K562 (cell line): ENCODE data around the gene IFNGR2. TPM values are rescaled to one million over a fixed set of nuclear protein-coding genes. Genes with fewer than 3 reads are reported as not detected.

Experiments used
- ATAC-seq: fragments of 200-7000 bp; cut with Tn5 transposase; 3 replicates; pipeline ENCODE4 v1.9.1; 2020; ENCODE audit warnings: moderate library complexity
- BruUV-seq: library from RNA; stranded (reverse); fragments of 400-500 nt; replicated peaks from 2 replicates; lab custom pipeline; 2021; lab: Mats Ljungman, UMichigan
- CTCF ChIA-PET: fragments of 300-600 bp; formaldehyde crosslinking; extraction: SDS; loops from one replicate; lab custom pipeline; 2021; ENCODE audit warnings: low intra/inter-chr PET ratio; lab: Yijun Ruan, JAX
- POLR2A ChIA-PET: fragments of 300-600, 350-650 bp; sonication (Branson Sonifier 250); formaldehyde crosslinking; extraction: SDS; loops from one replicate; lab custom pipeline; 2021; ENCODE audit warnings: antibody characterized with exemption, inconsistent platforms; lab: Yijun Ruan, JAX
- DNase-seq, 4 experiments: peaks; one replicate each; pipeline versions ENCODE4 v3.0.0 to v3.0.0-alpha.2; 2011 to 2018; ENCODE audit warnings: low spot score in 3 of 4, mixed read lengths in 3 of 4; ENCODE audit errors: extremely low read depth in 1 of 4
- FAIRE-seq: peaks from 2 replicates; lab custom pipeline; 2011; peaks lifted over from hg19 to GRCh38; lab: Jason Lieb, UNC
- H2AFZ ChIP-seq: 2 replicates; pipeline ENCODE4 v1.6.0; 2011; ENCODE audit warnings: low read depth, low read length, control low read depth, inconsistent platforms
- H3K27ac ChIP-seq: fragments of 200-600 bp; 3 replicates; pipeline ENCODE4 v1.8.0; 2011; ENCODE audit warnings: low read depth, mild to moderate bottlenecking, control low read depth, inconsistent platforms, low read length, moderate library complexity, mixed read lengths; ENCODE audit errors: extremely low read depth
- H3K27me3 ChIP-seq, 2 experiments: fragments of 300-600 bp in 1 of 2; 2 replicates in 1 of 2; 3 replicates in 1 of 2; pipeline versions ENCODE4 v1.6.0 to v1.8.0; 2011; ENCODE audit warnings: inconsistent platforms in 2 of 2, low read length in 2 of 2, mild to moderate bottlenecking in 1 of 2, mixed read lengths in 1 of 2, moderate library complexity in 1 of 2; ENCODE audit not compliant: control insufficient read depth in 2 of 2, insufficient read depth in 2 of 2
- H3K36me3 ChIP-seq: fragments of 300-600 bp; 3 replicates; pipeline ENCODE4 v1.8.0; 2011; ENCODE audit warnings: mild to moderate bottlenecking, low read length, inconsistent platforms; ENCODE audit not compliant: control insufficient read depth, insufficient read depth
- H3K4me1 ChIP-seq, 2 experiments: fragments of 200-600 bp in 1 of 2; replicated peaks in 1 of 2; 2 replicates in 1 of 2; 3 replicates in 1 of 2; pipeline versions ENCODE4 v1.5.1 to v1.8.0; 2011; ENCODE audit warnings: inconsistent platforms in 2 of 2, low read length in 2 of 2, mild to moderate bottlenecking in 1 of 2, mixed read lengths in 1 of 2, moderate library complexity in 1 of 2; ENCODE audit not compliant: control insufficient read depth in 2 of 2, insufficient read depth in 2 of 2
- H3K4me2 ChIP-seq: 2 replicates; pipeline ENCODE4 v1.6.1; 2011; ENCODE audit warnings: low read length, control low read depth, inconsistent platforms, mixed read lengths; ENCODE audit not compliant: insufficient read depth
- H3K4me3 ChIP-seq: fragments of 200-600 bp; sonication (generic), shearing (Covaris generic); 2 replicates; pipeline ENCODE4 v1.5.1; 2016; ENCODE audit warnings: control low read depth, inconsistent platforms
- H3K79me2 ChIP-seq: fragments of 200-600 bp; 3 replicates; pipeline ENCODE4 v1.8.0; 2011; ENCODE audit warnings: low read length, inconsistent platforms; ENCODE audit not compliant: control insufficient read depth, insufficient read depth
- H3K9ac ChIP-seq, 2 experiments: 2 replicates each; pipeline versions ENCODE4 v1.6.0 to v1.6.1; 2011; ENCODE audit warnings: low read depth in 2 of 2, low read length in 2 of 2, control low read depth in 1 of 2, inconsistent platforms in 1 of 2, mild to moderate bottlenecking in 1 of 2, mixed read lengths in 1 of 2; ENCODE audit not compliant: insufficient read depth in 1 of 2
- H3K9me1 ChIP-seq: one replicate; pipeline ENCODE4 v1.6.0; 2011; ENCODE audit warnings: inconsistent platforms, mild to moderate bottlenecking, low read length, moderate library complexity; ENCODE audit not compliant: control insufficient read depth, insufficient read depth
- H3K9me3 ChIP-seq: replicated peaks from 2 replicates; pipeline ENCODE4 v1.5.1; 2011; ENCODE audit warnings: low read depth, low read length, inconsistent platforms; ENCODE audit not compliant: control insufficient read depth, insufficient read depth
- H4K20me1 ChIP-seq: replicated peaks from 2 replicates; pipeline ENCODE4 v1.6.1; 2011; ENCODE audit warnings: low read length, inconsistent platforms, mixed read lengths; ENCODE audit not compliant: control insufficient read depth, insufficient read depth
- ARHGAP35 ChIP-seq: fragments of 450-650 bp; IDR thresholded peaks from 2 replicates; pipeline ENCODE4 v1.6.1; 2018; ENCODE audit not compliant: partially characterized antibody
- GTF2B ChIP-seq: IDR thresholded peaks from 2 replicates; pipeline ENCODE4 v1.6.1; 2011; ENCODE audit not compliant: insufficient read length; ENCODE audit errors: extremely low read depth
- HOXB6 ChIP-seq: fragments of 250-450 bp; sonication (Bioruptor Pico); IDR thresholded peaks from 2 replicates; pipeline ENCODE4 v1.5.1; 2022; ENCODE audit warnings: mild to moderate bottlenecking, borderline replicate concordance
- LARP7 ChIP-seq: fragments of 450-650 bp; IDR thresholded peaks from 2 replicates; pipeline ENCODE4 v1.6.1; 2016
- MAFK ChIP-seq: IDR thresholded peaks from 2 replicates; pipeline ENCODE4 v1.6.1; 2011; ENCODE audit warnings: low read length, improper control_type of control experiment
- NFATC3 ChIP-seq: fragments of 450-650 bp; IDR thresholded peaks from 2 replicates; pipeline ENCODE4 v1.6.1; 2017; ENCODE audit warnings: mild to moderate bottlenecking
- NFIX ChIP-seq: fragments of 250-450 bp; sonication (Bioruptor Pico); IDR thresholded peaks from 2 replicates; pipeline ENCODE4 v1.4.0; 2020; ENCODE audit warnings: low read depth, mild to moderate bottlenecking, moderate library complexity
- POLR3A ChIP-seq: IDR thresholded peaks from 2 replicates; pipeline ENCODE4 v1.6.1; 2011; ENCODE audit warnings: borderline replicate concordance, mild to moderate bottlenecking, moderate library complexity; ENCODE audit not compliant: insufficient read length, insufficient read depth; ENCODE audit errors: extremely low read depth
- SMAD2 ChIP-seq: fragments of 150-350 bp; IDR thresholded peaks from 2 replicates; pipeline ENCODE4 v1.6.1; 2014; ENCODE audit warnings: low read depth, mild to moderate bottlenecking, low read length
- TCF15 ChIP-seq: fragments of 250-450 bp; sonication (Bioruptor Pico); IDR thresholded peaks from 2 replicates; pipeline ENCODE4 v1.8.0; 2022; ENCODE audit warnings: moderate library complexity, mild to moderate bottlenecking, inconsistent platforms
- THRAP3 ChIP-seq: fragments of 450-650 bp; IDR thresholded peaks from 2 replicates; pipeline ENCODE4 v1.6.1; 2016; ENCODE audit warnings: mild to moderate bottlenecking, inconsistent platforms, borderline replicate concordance
- USF2 ChIP-seq: sonication (generic); formaldehyde crosslinking; IDR thresholded peaks from 2 replicates; pipeline ENCODE4 v1.5.0; 2020; ENCODE audit warnings: missing genetic modification reagents
- YY1 ChIP-seq, 3 experiments: IDR thresholded peaks; 2 replicates each; pipeline ENCODE4 v1.6.1; 2011; ENCODE audit warnings: low read length in 2 of 3, mild to moderate bottlenecking in 2 of 3, moderate library complexity in 2 of 3, borderline replicate concordance in 1 of 3, control low read depth in 1 of 3, low read depth in 1 of 3; ENCODE audit not compliant: insufficient read depth in 3 of 3, insufficient replicate concordance in 2 of 3, control insufficient read depth in 1 of 3, insufficient read length in 1 of 3; ENCODE audit errors: extremely low read depth in 1 of 3
- ZBTB12 ChIP-seq: fragments of 250-450 bp; sonication (Bioruptor Pico); IDR thresholded peaks from 2 replicates; pipeline ENCODE4 v1.4.0; 2020
- ZNF311 ChIP-seq: fragments of 250-450 bp; sonication (Bioruptor Pico); IDR thresholded peaks from 2 replicates; pipeline ENCODE4 v1.4.0; 2020; ENCODE audit warnings: mild to moderate bottlenecking, moderate library complexity
- ZNF740 ChIP-seq, 3 experiments: fragments of 200-800 bp in 1 of 3; sonication (Bioruptor generic) in 1 of 3; sonication (generic) in 1 of 3; formaldehyde crosslinking in 1 of 3; IDR thresholded peaks; 2 replicates each; pipeline versions ENCODE4 v1.6.1 to v1.8.0; 2016 to 2022; ENCODE audit warnings: mild to moderate bottlenecking in 2 of 3, missing compliant biosample characterization in 2 of 3, missing genetic modification characterization in 2 of 3, missing genetic modification reagents in 1 of 3
- WGBS: fragments of 100-300 bp; shearing (Covaris generic); methylation state at CpG from one replicate; pipeline ENCODE4 v1.1.6; 2016; ENCODE audit warnings: low coverage, mixed read lengths; ENCODE audit not compliant: insufficient coverage; ENCODE audit errors: missing lambda C conversion rate; 5-methylcytosine and 5-hydroxymethylcytosine counted together
- in situ Hi-C: fragments of 300-500 bp; cut with MboI; formaldehyde crosslinking; loops from 4 replicates; pipeline ENCODE4 v1.15.0; 2018; ENCODE audit warnings: inconsistent platforms, mixed read lengths
- intact Hi-C: fragments of 100-400 bp; cut with micrococcal nuclease; formaldehyde crosslinking; loops from 2 replicates; pipeline ENCODE4 v1.14.2; 2022
- polyA plus RNA-seq, 8 experiments: library from polyadenylated mRNA; depleted of rRNA in 4 of 8; stranded (reverse) in 5 of 8; unstranded in 3 of 8; fragments of >200 nt; fragmentation: Nextera tagmentation in 2 of 8; fragmentation: Illumina TruSeq in 1 of 8; extraction: Ambion mirVana in 2 of 8; extraction: Trizol in 1 of 8; gene quantifications; 2 replicates each; pipeline versions ENCODE4 v1.2.1 to v1.2.3, GENCODE V29; 2011 to 2014; ENCODE audit warnings: inconsistent platforms in 1 of 8, missing spikeins in 1 of 8
- total RNA-seq, 7 experiments: library from RNA; depleted of rRNA in 6 of 7; stranded (reverse); fragments of >200 nt in 6 of 7; fragmentation: Illumina TruSeq in 2 of 7; extraction: Trizol in 2 of 7; gene quantifications; 2 replicates each; pipeline versions ENCODE4 v1.2.1 to v1.2.3, GENCODE V29; 2011 to 2021; ENCODE audit warnings: low replicate concordance in 1 of 7
- TF ChIP-seq, protein P1 (sequence below): sonication (generic); formaldehyde crosslinking; IDR thresholded peaks from 2 replicates; pipeline ENCODE4 v1.8.0; 2022; ENCODE audit warnings: mild to moderate bottlenecking, low read depth, missing genetic modification reagents

The IFNGR2 gene
- total and polyA plus RNA-seq, 9 of the 15 experiments (the other 6 are each of a cell fraction or from before 2014, with no cell fraction given), result 6.7 to 58.0 (median 28.5) TPM

DNA sequence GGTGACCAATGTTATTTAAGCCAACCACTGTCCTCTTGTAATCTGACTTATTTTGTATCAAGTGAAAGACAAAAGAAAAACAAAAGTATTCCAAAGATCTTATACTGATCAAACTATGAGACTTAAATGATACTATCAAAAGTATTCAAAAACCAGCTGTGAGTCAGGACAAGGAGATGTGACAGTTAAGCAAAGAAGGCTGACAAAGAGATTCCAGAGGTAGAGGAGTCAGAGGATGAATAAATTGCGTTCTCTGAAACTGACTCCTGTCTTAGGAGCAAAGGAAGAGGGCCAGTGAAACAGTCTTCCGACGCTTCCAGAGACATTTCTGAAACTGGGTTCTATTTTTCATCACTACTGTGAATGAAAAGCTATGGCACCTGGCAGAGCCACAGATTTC is 55.6 kb downstream of the IFNGR2 start:
- no peaks in the 10 kb centered on the region for H4K20me1 ChIP-seq
- CTCF ChIA-PET, result no interaction called here
- no peaks in the 10 kb centered on the region for H3K27me3 ChIP-seq
- no peak overlapping the region for H3K4me3 ChIP-seq
- intact Hi-C loops, result no loop called here
- FAIRE-seq, result peak; percentile 6
- H3K4me2 ChIP-seq, result no peak overlapping the region
- WGBS, result 95% methylated on average over 3 of the region's 3 CpGs
- peaks cover 55% of the 10 kb centered on the region; the same call in 2 of the 3 replicates for H3K36me3 ChIP-seq
- H2AFZ ChIP-seq, result no peak overlapping the region
- H3K9me3 ChIP-seq, result no peaks in the 10 kb centered on the region
- no TSS peak for BruUV-seq
- H3K9ac ChIP-seq, result no peak overlapping the region
- POLR2A ChIA-PET, result interaction anchor here (0.6 to 1.0 kb wide), 2 partner anchors 15 to 28 kb away, joined by 3 read pairs; no protein-coding TSS in a partner anchor
- ATAC-seq, result no peak
- no peak overlapping the region for H3K27ac ChIP-seq
- in situ Hi-C loops, result no loop called here
- no peaks in the 10 kb centered on the region for H3K79me2 ChIP-seq
- no peak for DNase-seq
- no peaks in the 10 kb centered on the region for H3K9me1 ChIP-seq
- no peaks in the 10 kb centered on the region for H3K4me1 ChIP-seq
- TF ChIP-seq ZNF740 (CRISPR knock-in tag; IDR thresholded peaks at IDR 0.05) (no peak), ZNF740 (tag; IDR thresholded peaks at IDR 0.05) (no peak), ZNF311 (CRISPR knock-in tag) (no peak), MAFK (no peak), NFIX (no peak), POLR3A (no peak), ARHGAP35 (no peak), NFATC3 (no peak), GTF2B (no peak), TCF15 (no peak), ZBTB12 (no peak), SMAD2 (no peak), USF2 (CRISPR knock-in tag) (no peak), YY1 (IDR thresholded peaks at IDR 0.05; ENCODE audit: borderline replicate concordance in 1 of 3, control insufficient read depth in 1 of 3, extremely low read depth in 1 of 3, insufficient read depth in 3 of 3, insufficient read length in 1 of 3, insufficient replicate concordance in 2 of 3, low read depth in 1 of 3, low read length in 2 of 3) (no peak), LARP7 (no peak), THRAP3 (no peak), HOXB6 (no peak)
- TF ChIP-seq, protein P1, sequence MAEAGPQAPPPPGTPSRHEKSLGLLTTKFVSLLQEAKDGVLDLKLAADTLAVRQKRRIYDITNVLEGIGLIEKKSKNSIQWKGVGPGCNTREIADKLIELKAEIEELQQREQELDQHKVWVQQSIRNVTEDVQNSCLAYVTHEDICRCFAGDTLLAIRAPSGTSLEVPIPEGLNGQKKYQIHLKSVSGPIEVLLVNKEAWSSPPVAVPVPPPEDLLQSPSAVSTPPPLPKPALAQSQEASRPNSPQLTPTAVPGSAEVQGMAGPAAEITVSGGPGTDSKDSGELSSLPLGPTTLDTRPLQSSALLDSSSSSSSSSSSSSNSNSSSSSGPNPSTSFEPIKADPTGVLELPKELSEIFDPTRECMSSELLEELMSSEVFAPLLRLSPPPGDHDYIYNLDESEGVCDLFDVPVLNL, result no peak
